Spinal cord (tissue), 10 donors: Measurements from ENCODE around the gene FAM72C. TPM values are rescaled to one million over a fixed set of nuclear protein-coding genes. Genes with fewer than 3 reads are reported as not detected.
"Not testable (repeated sequence)": the region's sequence is repeated elsewhere in the genome, so short reads cannot be mapped to it uniquely, and the experiment has no call there.

ENCODE experiments used
- DNase-seq, 6 donors: peaks; one replicate each; pipeline versions ENCODE4 v3.0.0 to v3.0.0-alpha.2; 2013 to 2015; ENCODE audit warnings: low spot score in 6 of 6, low read depth in 4 of 6
- H3K27ac ChIP-seq: one replicate; pipeline ENCODE4 v1.5.1; 2013; ENCODE audit warnings: low read depth, low read length, control low read depth
- H3K27me3 ChIP-seq: one replicate; pipeline ENCODE4 v1.6.1; 2013; ENCODE audit warnings: low read length; ENCODE audit not compliant: control insufficient read depth, insufficient read depth
- H3K36me3 ChIP-seq: one replicate; pipeline ENCODE4 v1.6.1; 2013; ENCODE audit warnings: low read length; ENCODE audit not compliant: control insufficient read depth, insufficient read depth
- H3K4me1 ChIP-seq: one replicate; pipeline ENCODE4 v1.6.1; 2013; ENCODE audit warnings: low read length; ENCODE audit not compliant: control insufficient read depth, insufficient read depth
- H3K4me3 ChIP-seq: one replicate; pipeline ENCODE4 v1.5.1; 2013; ENCODE audit warnings: low read depth, low read length, control low read depth
- H3K9me3 ChIP-seq: one replicate; pipeline ENCODE4 v1.6.1; 2013; ENCODE audit warnings: low read length; ENCODE audit not compliant: control insufficient read depth, insufficient read depth
- WGBS: methylation state at CpG from one replicate; pipeline ENCODE4 v1.1.5; 2013; ENCODE audit warnings: missing lambda C conversion rate; ENCODE audit not compliant: insufficient coverage; 5-methylcytosine and 5-hydroxymethylcytosine counted together
- polyA plus RNA-seq, 2 donors: library from polyadenylated mRNA; unstranded; fragments of 120-200 nt; gene quantifications; one replicate each; pipeline ENCODE4 v1.2.1, GENCODE V29; 2013; ENCODE audit not compliant: insufficient read length in 2 of 2
- total RNA-seq, 2 donors: library from RNA; depleted of rRNA in 1 of 2; stranded (reverse); fragments of 120-200 nt in 1 of 2; fragments of >200 nt in 1 of 2; gene quantifications; one replicate each; pipeline versions ENCODE4 v1.2.3 to v1.2.4, GENCODE V29; 2013 to 2014
- donor health status: healthy.

Gene FAM72C
- total and polyA plus RNA-seq, 4 donors = 0.38 to 1.9 (median 0.80) TPM

- H3K4me3 ChIP-seq, H3K27me3 ChIP-seq, H3K36me3 ChIP-seq, H3K27ac ChIP-seq, H3K9me3 ChIP-seq, H3K4me1 ChIP-seq, DNase-seq: not testable (repeated sequence)
- no CpG with 5 or more reads among the region's 6 CpGs for WGBS
Measured at GRCh38 chr1:143951485-143952391, 20.0 kb downstream of the FAM72C start.

GRCh38 chr1:143947749-143948148 lies 24.0 kb downstream of the FAM72C start:
- WGBS = no CpG with 5 or more reads among the region's 2 CpGs
- not testable (repeated sequence) for H3K4me3 ChIP-seq, H3K27ac ChIP-seq, H3K36me3 ChIP-seq, H3K27me3 ChIP-seq, H3K9me3 ChIP-seq, DNase-seq, H3K4me1 ChIP-seq

GRCh38 chr1:143945253-143945652 lies 26.5 kb downstream of the FAM72C start:
- not testable (repeated sequence) for H3K4me3 ChIP-seq, H3K4me1 ChIP-seq, H3K27ac ChIP-seq, H3K27me3 ChIP-seq, H3K9me3 ChIP-seq, DNase-seq, H3K36me3 ChIP-seq
- no CpG with 5 or more reads among the region's 3 CpGs for WGBS

- not testable (repeated sequence) for DNase-seq, H3K4me1 ChIP-seq, H3K36me3 ChIP-seq, H3K27me3 ChIP-seq, H3K9me3 ChIP-seq, H3K4me3 ChIP-seq, H3K27ac ChIP-seq
- WGBS = no CpG with 5 or more reads among the region's 5 CpGs
Measured at GRCh38 chr1:143944576-143945240, 27.1 kb downstream of the FAM72C start.

GRCh38 chr1:143943319-143943978 lies 28.3 kb downstream of the FAM72C start:
- WGBS = no CpG with 5 or more reads among the region's 7 CpGs
- not testable (repeated sequence) for H3K27ac ChIP-seq, H3K27me3 ChIP-seq, DNase-seq, H3K36me3 ChIP-seq, H3K4me3 ChIP-seq, H3K4me1 ChIP-seq, H3K9me3 ChIP-seq

GRCh38 chr1:143942238-143942860 lies 29.4 kb downstream of the FAM72C start:
- H3K4me3 ChIP-seq, H3K27ac ChIP-seq, H3K27me3 ChIP-seq, H3K9me3 ChIP-seq, H3K4me1 ChIP-seq, DNase-seq, H3K36me3 ChIP-seq: not testable (repeated sequence)
- WGBS = no CpG with 5 or more reads among the region's 1 CpG

- not testable (repeated sequence) for H3K36me3 ChIP-seq, DNase-seq, H3K9me3 ChIP-seq, H3K27ac ChIP-seq, H3K4me3 ChIP-seq, H3K27me3 ChIP-seq, H3K4me1 ChIP-seq
- WGBS = no CpG with 5 or more reads among the region's 2 CpGs
Measured at GRCh38 chr1:143939666-143940065, 32.1 kb downstream of the FAM72C start.

- not testable (repeated sequence) for DNase-seq, H3K27ac ChIP-seq, H3K27me3 ChIP-seq, H3K36me3 ChIP-seq, H3K9me3 ChIP-seq, H3K4me3 ChIP-seq, H3K4me1 ChIP-seq
- no CpG with 5 or more reads among the region's 2 CpGs for WGBS
Measured at GRCh38 chr1:143938922-143939321, 32.9 kb downstream of the FAM72C start.

GRCh38 chr1:143936457-143937115 lies 35.2 kb downstream of the FAM72C start:
- no CpG with 5 or more reads among the region's 8 CpGs for WGBS
- peak in 4 of 6 donors; percentile 5 to 56 (median 24) for DNase-seq

More at GRCh38 chr1:143936457-143937115, 35.2 kb downstream of the FAM72C start:
- H3K27ac ChIP-seq, H3K4me3 ChIP-seq, H3K4me1 ChIP-seq, H3K9me3 ChIP-seq, H3K27me3 ChIP-seq, H3K36me3 ChIP-seq: not testable (repeated sequence)
